Breast epithelium (tissue), 4 donors: ENCODE data around the gene TMEM179. TPM values are rescaled to one million over a fixed set of nuclear protein-coding genes. Genes with fewer than 3 reads are reported as not detected.

Experiments
- DNase-seq, 2 donors: peaks; one replicate each; pipeline ENCODE4 v3.0.0-alpha.2; 2019; ENCODE audit warnings: low spot score in 2 of 2
- H3K27ac ChIP-seq, 2 donors: fragments of 200-600 bp; sonication (generic) in 1 of 2; one replicate each; pipeline ENCODE4 v1.5.1; 2016 to 2019; ENCODE audit warnings: mild to moderate bottlenecking in 1 of 2
- H3K27me3 ChIP-seq, 2 donors: fragments of 200-600 bp; sonication (generic) in 1 of 2; one replicate each; pipeline versions ENCODE4 v1.5.1 to v1.6.0; 2017 to 2019; ENCODE audit warnings: control low read depth in 1 of 2, mild to moderate bottlenecking in 1 of 2
- H3K36me3 ChIP-seq: fragments of 200-600 bp; one replicate; pipeline ENCODE4 v1.5.1; 2019
- H3K4me1 ChIP-seq, 2 donors: fragments of 200-600 bp; sonication (generic); one replicate each; pipeline ENCODE4 v1.5.1; 2016 to 2019; ENCODE audit warnings: control low read depth in 1 of 2
- H3K4me3 ChIP-seq, 3 donors: fragments of 200-600 bp; sonication (generic); 1 replicate in 2 of 3; 2 replicates in 1 of 3; pipeline ENCODE4 v1.5.1; 2016 to 2019; ENCODE audit warnings: mild to moderate bottlenecking in 3 of 3, moderate library complexity in 2 of 3
- H3K9me3 ChIP-seq, 2 donors: fragments of 200-600 bp; sonication (generic) in 1 of 2; one replicate each; pipeline ENCODE4 v1.5.1; 2016 to 2019; ENCODE audit warnings: control low read depth in 1 of 2
- CTCF ChIP-seq, 3 donors: fragments of 450-650 bp; IDR thresholded peaks; one replicate each; pipeline ENCODE4 v1.5.1; 2016 to 2017; ENCODE audit warnings: antibody characterized with exemption in 3 of 3, mild to moderate bottlenecking in 3 of 3, moderate library complexity in 3 of 3
- POLR2A ChIP-seq: fragments of 450-650 bp; IDR thresholded peaks from one replicate; pipeline ENCODE4 v1.6.1; 2016; ENCODE audit warnings: antibody characterized with exemption, mild to moderate bottlenecking, moderate library complexity
- POLR2AphosphoS5 ChIP-seq, 3 donors: sonication (generic); formaldehyde crosslinking; IDR thresholded peaks; one replicate each; pipeline ENCODE4 v1.6.1; 2017; ENCODE audit warnings: antibody characterized with exemption in 3 of 3
- intact Hi-C: fragments of 100-400 bp; cut with DNase I; formaldehyde crosslinking; loops from one replicate; pipeline ENCODE4 v1.15.1; 2023; ENCODE audit warnings: low total_unique reads
- total RNA-seq, 3 donors: library from RNA; depleted of rRNA; stranded (reverse); fragments of >200 nt; gene quantifications; one replicate each; pipeline ENCODE4 v1.1.0, GENCODE V29; 2016

Gene TMEM179
- total RNA-seq, 3 donors from 2014 or later: not detected

DNA sequence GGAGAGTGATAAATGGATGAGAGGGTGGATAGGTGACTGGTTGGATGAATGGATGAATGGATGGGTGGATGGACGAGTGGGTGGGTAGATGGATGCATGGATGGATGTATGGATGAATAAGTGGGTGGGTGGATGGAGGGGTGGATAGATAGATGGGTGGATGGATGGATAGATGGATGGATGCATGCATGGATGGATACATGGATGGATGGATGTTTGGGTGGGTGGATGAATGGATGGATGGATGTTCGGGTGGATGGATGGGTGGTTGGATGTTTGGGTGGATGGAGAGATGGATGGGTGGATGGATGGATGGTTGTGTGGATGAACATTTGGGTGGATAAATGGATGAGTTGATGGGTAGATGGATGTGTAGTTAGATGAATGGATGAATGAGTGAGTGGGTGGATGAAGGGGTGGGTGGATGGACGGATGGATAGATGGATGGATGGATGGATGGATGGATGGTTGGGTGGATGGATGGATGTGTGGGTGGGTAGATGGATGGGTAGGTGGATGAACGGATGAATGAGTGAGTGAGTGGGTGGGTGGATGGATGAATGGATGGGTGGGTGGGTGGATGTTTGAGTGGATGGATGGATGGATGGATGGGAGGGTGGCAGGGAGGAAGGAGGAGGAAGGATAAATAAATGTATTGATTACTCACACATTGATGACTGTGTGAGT, 9.7 kb upstream of the TMEM179 start:
- H3K27me3 ChIP-seq: peaks cover 0 to 40% of the 10 kb centered on the region in 2 donors
- no peaks in the 10 kb centered on the region for H3K36me3 ChIP-seq
- H3K27ac ChIP-seq: no peak overlapping the region
- H3K9me3 ChIP-seq: peaks cover 0 to 4% of the 10 kb centered on the region in 2 donors
- DNase-seq: no peak
- TF ChIP-seq CTCF (IDR thresholded peaks at IDR 0.05) (no peak), POLR2AphosphoS5 (IDR thresholded peaks at IDR 0.05) (no peak), POLR2A (no peak)
- no peaks in the 10 kb centered on the region for H3K4me1 ChIP-seq
- H3K4me3 ChIP-seq: no peak overlapping the region
- intact Hi-C loops: no loop called here

- H3K27ac ChIP-seq: no peak overlapping the region
- peaks cover 0 to 33% of the 10 kb centered on the region in 2 donors for H3K27me3 ChIP-seq
- H3K4me3 ChIP-seq: no peak overlapping the region
- H3K9me3 ChIP-seq: peaks cover 0 to 4% of the 10 kb centered on the region in 2 donors
- no peaks in the 10 kb centered on the region for H3K36me3 ChIP-seq
- no peak for TF ChIP-seq POLR2A
- TF ChIP-seq CTCF (IDR thresholded peaks at IDR 0.05): no peak
- no peak for TF ChIP-seq POLR2AphosphoS5 (IDR thresholded peaks at IDR 0.05)
- no peak for DNase-seq
- no peaks in the 10 kb centered on the region for H3K4me1 ChIP-seq
- intact Hi-C loops: no loop called here
Measured at GRCh38 chr14:104611881-104612280, 7.3 kb upstream of the TMEM179 start.

GRCh38 chr14:104610749-104611310, 6.3 kb upstream of the TMEM179 start:
- intact Hi-C loops: no loop called here
- peaks cover 0 to 33% of the 10 kb centered on the region in 2 donors for H3K27me3 ChIP-seq
- DNase-seq: peak in 1 of 2 donors; percentile 40
- no peaks in the 10 kb centered on the region for H3K4me1 ChIP-seq
- no peak overlapping the region for H3K27ac ChIP-seq
- peaks cover 0 to 4% of the 10 kb centered on the region in 2 donors for H3K9me3 ChIP-seq
- TF ChIP-seq CTCF (IDR thresholded peaks at IDR 0.05): no peak
- TF ChIP-seq POLR2AphosphoS5 (IDR thresholded peaks at IDR 0.05): no peak
- TF ChIP-seq POLR2A: no peak
- no peaks in the 10 kb centered on the region for H3K36me3 ChIP-seq
- no peak overlapping the region for H3K4me3 ChIP-seq

GRCh38 chr14:104609666-104610065, 5.1 kb upstream of the TMEM179 start:
- Histone ChIP-seq H3K36me3 (no peaks in the 10 kb centered on the region), H3K4me3 (no peak overlapping the region), H3K27me3 (peaks cover 0 to 41% of the 10 kb centered on the region in 2 donors), H3K4me1 (no peaks in the 10 kb centered on the region), H3K27ac (no peak overlapping the region), H3K9me3 (no peaks in the 10 kb centered on the region)
- DNase-seq: no peak
- TF ChIP-seq CTCF (IDR thresholded peaks at IDR 0.05): no peak
- no peak for TF ChIP-seq POLR2AphosphoS5 (IDR thresholded peaks at IDR 0.05)
- no peak for TF ChIP-seq POLR2A
- intact Hi-C loops: no loop called here

DNA sequence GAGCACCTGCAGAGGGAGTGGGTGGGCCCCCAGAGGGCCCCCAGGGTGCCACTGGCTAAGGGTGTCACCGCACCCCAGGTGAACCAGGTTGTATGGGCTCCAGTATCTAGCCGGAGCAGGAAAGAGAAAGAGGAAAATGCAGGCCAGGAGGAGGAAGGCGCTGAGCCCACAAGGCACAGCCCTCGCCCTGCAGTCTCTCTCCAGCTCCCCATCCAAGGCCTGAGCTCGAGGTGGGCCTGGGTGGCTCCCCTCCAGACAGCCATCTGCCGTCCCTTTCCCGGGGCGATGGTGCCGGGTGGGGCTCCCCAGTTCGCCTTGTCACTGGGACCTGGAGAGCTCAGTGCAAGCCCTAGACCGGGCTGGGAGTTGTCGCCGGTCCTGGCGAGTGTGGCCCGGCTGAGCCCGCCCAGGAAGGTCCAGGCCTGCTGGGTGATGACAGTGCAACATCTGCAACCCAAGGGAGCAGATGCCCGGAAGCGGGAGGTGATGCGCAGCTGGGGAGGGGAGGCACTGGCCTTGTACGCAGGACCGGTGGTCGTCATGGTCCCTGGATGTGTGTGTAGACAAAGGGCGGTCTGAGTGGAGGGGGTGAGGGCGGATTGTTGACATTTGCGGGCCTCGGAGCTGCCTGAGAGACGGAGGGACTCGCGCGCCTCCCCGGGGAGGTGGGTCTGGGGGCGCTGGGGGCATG, 716 bp downstream of the TMEM179 start:
- Histone ChIP-seq H3K27me3 (peaks cover 0 to 67% of the 10 kb centered on the region in 2 donors), H3K4me3 (peak overlapping the region in 1 of 3 donors; percentile 46)
- intact Hi-C loops: no loop called here

More for the DNA sequence above, 716 bp downstream of the TMEM179 start:
- DNase-seq: peak in 1 of 2 donors; percentile 36
- no peak overlapping the region for H3K27ac ChIP-seq
- TF ChIP-seq POLR2AphosphoS5 (IDR thresholded peaks at IDR 0.05): no peak
- TF ChIP-seq CTCF (IDR thresholded peaks at IDR 0.05): no peak
- TF ChIP-seq POLR2A: no peak
- no peaks in the 10 kb centered on the region for H3K4me1 ChIP-seq
- no peaks in the 10 kb centered on the region for H3K36me3 ChIP-seq
- H3K9me3 ChIP-seq: no peaks in the 10 kb centered on the region
